ENCODE measurements around the gene GSDMA. TPM values are rescaled to one million over a fixed set of nuclear protein-coding genes. Genes with fewer than 3 reads are reported as not detected.

GSDMA gene
- total RNA-seq, 1 donor from 2014 or later = not detected

- Mint-ChIP-seq H3K36me3 (ENCODE audit: low read depth) (no peaks in the 10 kb centered on the region), H3K4me3 (no peak overlapping the region), H3K27me3 (ENCODE audit: low read depth) (peaks cover 85% of the 10 kb centered on the region), H3K4me1 (no peaks in the 10 kb centered on the region), H3K27ac (ENCODE audit: unreplicated experiment) (no peak overlapping the region), H3K9me3 (no peaks in the 10 kb centered on the region)
- no peak for TF ChIP-seq CTCF (conservative IDR thresholded peaks at IDR 0.05)
- DNase-seq (ENCODE audit: low read depth, low spot score) = no peak
These were observed 6.6 kb downstream of the GSDMA start for GRCh38 chr17:39969375-39969774.

DNA sequence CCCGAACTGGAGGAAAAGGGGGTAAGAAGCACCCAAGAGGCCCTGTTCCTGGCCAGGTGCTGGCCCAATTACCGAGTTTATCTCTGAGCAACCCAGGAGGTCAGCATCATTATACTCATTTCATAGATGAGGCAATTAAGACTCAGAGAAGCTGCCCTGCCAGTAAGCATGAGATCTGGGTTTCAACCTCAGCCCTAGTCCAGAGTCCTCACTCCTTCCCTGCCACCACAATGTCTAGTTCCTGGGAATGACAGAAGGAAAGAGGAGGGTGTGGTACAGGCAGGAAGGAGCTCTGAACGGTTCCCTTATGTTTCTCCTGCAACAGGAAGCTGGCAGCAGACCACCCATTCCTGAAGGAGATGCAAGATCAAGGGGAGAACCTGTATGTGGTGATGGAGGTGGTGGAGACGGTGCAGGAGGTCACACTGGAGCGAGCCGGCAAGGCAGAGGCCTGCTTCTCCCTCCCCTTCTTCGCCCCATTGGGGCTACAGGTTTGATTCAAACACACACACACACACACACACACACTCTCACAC is 7.4 kb downstream of the GSDMA start:
- H3K9me3 Mint-ChIP-seq = no peaks in the 10 kb centered on the region
- TF ChIP-seq CTCF (conservative IDR thresholded peaks at IDR 0.05) = no peak
- no peaks in the 10 kb centered on the region for H3K4me1 Mint-ChIP-seq
- H3K27me3 Mint-ChIP-seq (ENCODE audit: low read depth) = peaks cover 83% of the 10 kb centered on the region
- no peak overlapping the region for H3K4me3 Mint-ChIP-seq
- no peak overlapping the region for H3K27ac Mint-ChIP-seq (ENCODE audit: unreplicated experiment)
- no peak for DNase-seq (ENCODE audit: low read depth, low spot score)
- no peaks in the 10 kb centered on the region for H3K36me3 Mint-ChIP-seq (ENCODE audit: low read depth)

DNA sequence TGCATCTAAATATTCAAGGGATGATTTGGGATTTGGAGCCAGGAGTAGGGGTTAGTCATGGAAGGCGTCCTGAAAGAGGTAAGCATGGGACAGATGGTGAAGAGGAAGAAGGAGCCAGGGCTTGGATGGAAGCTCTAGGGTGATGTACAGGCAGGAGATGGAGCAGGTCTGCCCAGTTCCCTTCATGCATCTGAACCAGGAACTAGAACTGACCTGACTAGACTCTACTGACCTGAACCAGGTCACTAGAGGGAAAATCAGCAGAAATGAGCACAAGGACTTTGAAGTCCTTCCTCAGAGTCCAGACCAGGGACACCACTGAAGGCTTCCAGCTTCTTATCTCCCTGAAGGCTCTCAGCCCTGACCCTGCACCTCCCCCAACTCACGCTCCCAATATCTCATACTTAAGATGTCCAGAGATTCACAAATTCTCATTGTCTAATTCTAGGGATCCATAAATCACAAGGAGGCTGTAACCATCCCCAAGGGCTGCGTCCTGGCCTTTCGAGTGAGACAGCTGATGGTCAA is 8.3 kb downstream of the GSDMA start:
- Mint-ChIP-seq H3K27ac (ENCODE audit: unreplicated experiment) (no peak overlapping the region), H3K36me3 (ENCODE audit: low read depth) (no peaks in the 10 kb centered on the region), H3K9me3 (no peaks in the 10 kb centered on the region), H3K27me3 (ENCODE audit: low read depth) (peaks cover 79% of the 10 kb centered on the region), H3K4me3 (no peak overlapping the region), H3K4me1 (no peaks in the 10 kb centered on the region)
- DNase-seq (ENCODE audit: low read depth, low spot score) = no peak
- TF ChIP-seq CTCF (conservative IDR thresholded peaks at IDR 0.05) = no peak

GRCh38 chr17:39972271-39972670 is 9.5 kb downstream of the GSDMA start:
- no peak for TF ChIP-seq CTCF (conservative IDR thresholded peaks at IDR 0.05)
- H3K27ac Mint-ChIP-seq (ENCODE audit: unreplicated experiment) = no peak overlapping the region
- no peaks in the 10 kb centered on the region for H3K9me3 Mint-ChIP-seq
- no peak overlapping the region for H3K4me3 Mint-ChIP-seq
- peaks cover 75% of the 10 kb centered on the region for H3K27me3 Mint-ChIP-seq (ENCODE audit: low read depth)
- no peaks in the 10 kb centered on the region for H3K4me1 Mint-ChIP-seq
- no peak for DNase-seq (ENCODE audit: low read depth, low spot score)
- no peaks in the 10 kb centered on the region for H3K36me3 Mint-ChIP-seq (ENCODE audit: low read depth)

DNA sequence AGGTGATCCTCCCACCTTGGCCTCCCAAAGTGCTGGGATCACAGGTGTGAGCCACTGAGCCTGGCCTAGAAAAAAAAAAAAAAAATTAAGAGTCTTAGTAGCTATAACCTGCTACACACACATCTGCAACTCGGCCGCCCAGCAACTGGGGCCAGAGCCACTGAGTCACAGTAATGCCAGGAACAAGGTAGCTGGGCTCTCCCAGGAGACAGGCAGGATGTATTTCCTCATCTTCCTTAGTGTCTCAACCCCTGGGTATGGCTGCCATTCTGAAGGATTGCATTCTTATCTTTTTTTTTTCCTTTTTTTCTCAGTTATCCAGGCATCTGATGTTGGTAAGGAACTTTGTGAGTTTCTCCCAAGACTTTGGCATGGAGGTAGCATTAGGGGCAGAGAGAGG is 10.7 kb downstream of the GSDMA start:
- Mint-ChIP-seq H3K27me3 (ENCODE audit: low read depth) (peaks cover 74% of the 10 kb centered on the region), H3K4me1 (no peaks in the 10 kb centered on the region), H3K9me3 (no peaks in the 10 kb centered on the region), H3K36me3 (ENCODE audit: low read depth) (no peaks in the 10 kb centered on the region), H3K27ac (ENCODE audit: unreplicated experiment) (no peak overlapping the region), H3K4me3 (no peak overlapping the region)
- TF ChIP-seq CTCF (conservative IDR thresholded peaks at IDR 0.05) = no peak
- DNase-seq (ENCODE audit: low read depth, low spot score) = no peak
